Body of pancreas (tissue), 4 donors: ENCODE results near the gene GEMIN4.

Source experiments
- CTCF ChIP-seq, 7 experiments: fragments of 450-650 bp in 4 of 7; fragments of 200-600 bp in 3 of 7; sonication (generic) in 3 of 7; IDR thresholded peaks; one replicate each; pipeline ENCODE4 v1.5.1; 2016 to 2019; ENCODE audit warnings: antibody characterized with exemption in 7 of 7
- POLR2A ChIP-seq, 3 donors: fragments of 450-650 bp; IDR thresholded peaks; one replicate each; pipeline ENCODE4 v1.6.1; 2016; ENCODE audit warnings: antibody characterized with exemption in 3 of 3, mild to moderate bottlenecking in 2 of 3

GRCh38 chr17:795721-796120 is 43.7 kb upstream of the GEMIN4 start:
- TF ChIP-seq CTCF (IDR thresholded peaks at IDR 0.05) (no peak), POLR2A (IDR thresholded peaks at IDR 0.05) (no peak)
